ENCODE results near the gene ASB10. TPM values are rescaled to one million over a fixed set of nuclear protein-coding genes. Genes with fewer than 3 reads are reported as not detected.

ASB10 gene
- total RNA-seq, 1 donor from 2014 or later, result not detected

GRCh38 chr7:151212626-151213025, 25.6 kb upstream of the ASB10 start:
- no peak for TF ChIP-seq CTCF (IDR thresholded peaks at IDR 0.05; ENCODE audit: insufficient read depth, low read length, poor library complexity, severe bottlenecking)
- no peaks in the 10 kb centered on the region for H3K36me3 ChIP-seq (ENCODE audit: control insufficient read depth, insufficient read depth, low read length)
- no peak for DNase-seq (ENCODE audit: low read depth)

GRCh38 chr7:151211155-151211772, 24.2 kb upstream of the ASB10 start:
- Histone ChIP-seq H3K36me3 (ENCODE audit: control insufficient read depth, insufficient read depth, low read length) (no peaks in the 10 kb centered on the region), H3K4me3 (ENCODE audit: low read depth, low read length) (no peak overlapping the region), H3K27me3 (ENCODE audit: control insufficient read depth, insufficient read depth, low read length) (peaks cover 2% of the 10 kb centered on the region)
- TF ChIP-seq CTCF (IDR thresholded peaks at IDR 0.05; ENCODE audit: insufficient read depth, low read length, poor library complexity, severe bottlenecking), result no peak
- no peak for DNase-seq (ENCODE audit: low read depth)

More at GRCh38 chr7:151212626-151213025, 25.6 kb upstream of the ASB10 start:
- H3K4me3 ChIP-seq (ENCODE audit: low read depth, low read length), result no peak overlapping the region
- H3K27me3 ChIP-seq (ENCODE audit: control insufficient read depth, insufficient read depth, low read length), result peaks cover 2% of the 10 kb centered on the region

GRCh38 chr7:151210087-151210854, 23.2 kb upstream of the ASB10 start, which contains the start of gene H2BK1:
Gene H2BK1, minus strand, starts transcription at chr7:151210488. Its CDS starts 170 bp downstream, at chr7:151210318.
- H3K27me3 ChIP-seq (ENCODE audit: control insufficient read depth, insufficient read depth, low read length), result peaks cover 6% of the 10 kb centered on the region
- no peak for TF ChIP-seq CTCF (IDR thresholded peaks at IDR 0.05; ENCODE audit: insufficient read depth, low read length, poor library complexity, severe bottlenecking)
- H3K36me3 ChIP-seq (ENCODE audit: control insufficient read depth, insufficient read depth, low read length), result no peaks in the 10 kb centered on the region
- DNase-seq (ENCODE audit: low read depth), result no peak
- no peak within 1 kb of the TSS for H3K4me3 ChIP-seq (ENCODE audit: low read depth, low read length)

GRCh38 chr7:151209588-151209987, 22.5 kb upstream of the ASB10 start:
- peaks cover 13% of the 10 kb centered on the region for H3K27me3 ChIP-seq (ENCODE audit: control insufficient read depth, insufficient read depth, low read length)

GRCh38 chr7:151208253-151208862, 21.3 kb upstream of the ASB10 start:
- Histone ChIP-seq H3K27me3 (ENCODE audit: control insufficient read depth, insufficient read depth, low read length) (peaks cover 19% of the 10 kb centered on the region), H3K36me3 (ENCODE audit: control insufficient read depth, insufficient read depth, low read length) (no peaks in the 10 kb centered on the region), H3K4me3 (ENCODE audit: low read depth, low read length) (no peak overlapping the region)
- TF ChIP-seq CTCF (IDR thresholded peaks at IDR 0.05; ENCODE audit: insufficient read depth, low read length, poor library complexity, severe bottlenecking), result no peak
- DNase-seq (ENCODE audit: low read depth), result no peak

More at GRCh38 chr7:151209588-151209987, 22.5 kb upstream of the ASB10 start:
- TF ChIP-seq CTCF (IDR thresholded peaks at IDR 0.05; ENCODE audit: insufficient read depth, low read length, poor library complexity, severe bottlenecking), result no peak
- H3K36me3 ChIP-seq (ENCODE audit: control insufficient read depth, insufficient read depth, low read length), result no peaks in the 10 kb centered on the region
- no peak for DNase-seq (ENCODE audit: low read depth)
- no peak overlapping the region for H3K4me3 ChIP-seq (ENCODE audit: low read depth, low read length)
